Natural killer cell (primary cell): ENCODE results near the gene CTAGE1. TPM values are rescaled to one million over a fixed set of nuclear protein-coding genes. Genes with fewer than 3 reads are reported as not detected.

Experiments used
- ATAC-seq, 3 donors: fragments of 150-1000 bp in 2 of 3; fragments of 200-7000 bp in 1 of 3; cut with Tn5 transposase; 1 replicate in 1 of 3; 2 replicates in 2 of 3; pipeline ENCODE4 v1.10.0; 2021; ENCODE audit warnings: mild to moderate bottlenecking in 2 of 3, moderate library complexity in 2 of 3
- DNase-seq, 2 donors: peaks; one replicate each; pipeline versions ENCODE4 v3.0.0 to v3.0.0-alpha.2; 2013 to 2021; ENCODE audit warnings: mixed read lengths in 1 of 2
- H3K27ac ChIP-seq: one replicate; pipeline ENCODE4 v1.5.1; 2013; ENCODE audit warnings: mild to moderate bottlenecking, low read length
- H3K27me3 ChIP-seq: one replicate; pipeline ENCODE4 v1.6.1; 2013; ENCODE audit warnings: low read length; ENCODE audit not compliant: control insufficient read depth, insufficient read depth
- H3K36me3 ChIP-seq: one replicate; pipeline ENCODE4 v1.6.1; 2013; ENCODE audit warnings: low read length; ENCODE audit not compliant: control insufficient read depth, insufficient read depth
- H3K4me1 ChIP-seq: one replicate; pipeline ENCODE4 v1.6.1; 2013; ENCODE audit warnings: low read length; ENCODE audit not compliant: control insufficient read depth, insufficient read depth
- H3K4me3 ChIP-seq: one replicate; pipeline ENCODE4 v1.5.1; 2013; ENCODE audit warnings: low read length
- H3K9me3 ChIP-seq: one replicate; pipeline ENCODE4 v1.6.1; 2013; ENCODE audit warnings: low read length; ENCODE audit not compliant: control insufficient read depth, insufficient read depth
- H3K27ac Mint-ChIP-seq, 2 donors: one replicate each; pipeline ENCODE4 v1.8.0; 2022; ENCODE audit warnings: mild to moderate bottlenecking in 2 of 2, mixed read lengths in 2 of 2, moderate library complexity in 1 of 2
- H3K27me3 Mint-ChIP-seq, 2 donors: one replicate each; pipeline ENCODE4 v1.8.0; 2022; ENCODE audit warnings: low read depth in 2 of 2, mixed read lengths in 2 of 2
- H3K36me3 Mint-ChIP-seq: one replicate; pipeline ENCODE4 v1.8.0; 2022; ENCODE audit warnings: mixed read lengths
- H3K4me1 Mint-ChIP-seq, 2 donors: one replicate each; pipeline ENCODE4 v1.8.0; 2022; ENCODE audit warnings: mixed read lengths in 2 of 2
- H3K4me3 Mint-ChIP-seq: one replicate; pipeline ENCODE4 v1.8.0; 2022; ENCODE audit warnings: mild to moderate bottlenecking, moderate library complexity, mixed read lengths
- H3K9me3 Mint-ChIP-seq, 2 donors: one replicate each; pipeline ENCODE4 v1.8.0; 2022; ENCODE audit warnings: mixed read lengths in 2 of 2
- CTCF ChIP-seq: fragments of 200-600 bp; IDR thresholded peaks from one replicate; pipeline ENCODE4 v1.8.0; 2022; ENCODE audit warnings: antibody characterized with exemption
- WGBS: methylation state at CpG from one replicate; pipeline ENCODE4 v1.1.7; 2013; ENCODE audit warnings: missing lambda C conversion rate; ENCODE audit not compliant: insufficient coverage; 5-methylcytosine and 5-hydroxymethylcytosine counted together
- intact Hi-C: fragments of 100-400 bp; cut with micrococcal nuclease; formaldehyde crosslinking; loops from one replicate; pipeline ENCODE4 v1.14.2; 2022
- total RNA-seq, 4 donors: library from RNA; stranded (reverse); fragments of 120-200 nt in 1 of 4; gene quantifications; one replicate each; pipeline versions ENCODE4 v1.2.3 to v1.2.4, GENCODE V29; 2013 to 2022

Gene CTAGE1
- total RNA-seq, 3 donors from 2014 or later (not counting 1 experiment from before 2014, with no cell fraction given), result not detected

DNA sequence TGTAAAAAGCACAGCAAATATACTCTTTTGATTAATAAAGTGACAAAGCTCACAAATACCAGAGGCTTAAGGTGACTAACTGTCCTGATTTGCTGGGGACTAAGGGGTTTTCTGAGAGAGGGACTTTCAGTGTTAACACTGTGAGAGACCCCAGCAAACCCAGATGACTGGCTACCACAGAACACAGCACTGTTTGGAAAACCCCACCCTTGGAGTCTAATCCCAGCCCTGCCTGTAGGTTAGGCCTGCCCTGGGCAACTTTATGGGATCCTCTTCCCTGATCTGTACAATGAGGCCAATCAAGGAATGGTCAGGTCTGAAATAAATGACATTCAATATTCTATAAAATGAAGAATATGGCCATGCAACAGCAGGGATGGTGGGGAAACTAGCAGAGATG is 30.5 kb upstream of the CTAGE1 start:
- Histone ChIP-seq H3K27me3 (no peaks in the 10 kb centered on the region), H3K4me1 (peaks cover 8% of the 10 kb centered on the region), H3K9me3 (no peaks in the 10 kb centered on the region), H3K36me3 (no peaks in the 10 kb centered on the region), H3K4me3 (no peak overlapping the region), H3K27ac (no peak overlapping the region)
- H3K36me3 Mint-ChIP-seq, result peaks cover 19% of the 10 kb centered on the region
- peaks cover 0 to 12% of the 10 kb centered on the region in 2 donors for H3K9me3 Mint-ChIP-seq
- ATAC-seq (no peak), DNase-seq (no peak)
- peaks cover 9 to 11% of the 10 kb centered on the region in 2 donors for H3K4me1 Mint-ChIP-seq
- intact Hi-C loops, result no loop called here
- no peak overlapping the region for H3K27ac Mint-ChIP-seq
- TF ChIP-seq CTCF, result no peak
- H3K27me3 Mint-ChIP-seq, result no peaks in the 10 kb centered on the region
- no peak overlapping the region for H3K4me3 Mint-ChIP-seq

DNA sequence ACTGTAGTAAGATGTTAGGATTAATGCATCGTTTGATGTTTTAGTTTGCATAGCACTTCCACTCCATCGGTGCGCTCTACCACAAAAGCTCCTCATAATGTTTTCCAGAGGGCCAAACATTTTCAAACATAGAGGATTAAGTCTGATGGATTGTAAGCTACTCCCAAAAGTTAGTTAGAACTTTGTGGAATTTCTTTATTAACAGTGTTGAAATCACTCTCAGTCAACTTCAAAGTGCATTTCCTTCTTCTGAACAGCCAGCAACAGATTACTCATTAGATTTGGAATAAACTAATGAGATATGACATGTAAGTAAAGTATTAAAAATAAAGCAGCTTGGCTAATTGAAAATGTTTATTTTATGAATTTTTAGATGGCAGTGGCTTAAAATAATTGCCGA is 30.1 kb upstream of the CTAGE1 start:
- H3K27ac Mint-ChIP-seq, result no peak overlapping the region
- DNase-seq, result no peak
- peaks cover 7 to 11% of the 10 kb centered on the region in 2 donors for H3K4me1 Mint-ChIP-seq
- peaks cover 8% of the 10 kb centered on the region for H3K4me1 ChIP-seq
- H3K27me3 ChIP-seq, result no peaks in the 10 kb centered on the region
- no peak overlapping the region for H3K4me3 Mint-ChIP-seq
- H3K9me3 ChIP-seq, result no peaks in the 10 kb centered on the region
- no peak for ATAC-seq
- no peak overlapping the region for H3K27ac ChIP-seq
- no peaks in the 10 kb centered on the region for H3K27me3 Mint-ChIP-seq
- H3K9me3 Mint-ChIP-seq, result peaks cover 0 to 12% of the 10 kb centered on the region in 2 donors
- no peak for TF ChIP-seq CTCF
- no peaks in the 10 kb centered on the region for H3K36me3 ChIP-seq
- H3K36me3 Mint-ChIP-seq, result peaks cover 19% of the 10 kb centered on the region
- WGBS, result 100% methylated on average over 2 of the region's 4 CpGs
- intact Hi-C loops, result no loop called here
- H3K4me3 ChIP-seq, result no peak overlapping the region

- Histone ChIP-seq H3K36me3 (no peaks in the 10 kb centered on the region), H3K9me3 (no peaks in the 10 kb centered on the region), H3K4me3 (no peak overlapping the region), H3K27me3 (no peaks in the 10 kb centered on the region), H3K27ac (no peak overlapping the region), H3K4me1 (peaks cover under 1% of the 10 kb centered on the region)
- intact Hi-C loops, result no loop called here
- Mint-ChIP-seq H3K36me3 (peaks cover 19% of the 10 kb centered on the region), H3K27ac (no peak overlapping the region), H3K27me3 (peaks cover 4 to 6% of the 10 kb centered on the region in 2 donors), H3K9me3 (peaks cover 0 to 12% of the 10 kb centered on the region in 2 donors), H3K4me3 (no peak overlapping the region), H3K4me1 (peaks cover 0 to 5% of the 10 kb centered on the region in 2 donors)
- ATAC-seq (no peak), DNase-seq (no peak)
- WGBS, result 65% methylated on average over 4 of the region's 4 CpGs
- TF ChIP-seq CTCF, result no peak
Measured at GRCh38 chr18:22446911-22447310, 29.2 kb upstream of the CTAGE1 start.

- H3K4me3 Mint-ChIP-seq, result no peak overlapping the region
- Histone ChIP-seq H3K36me3 (no peaks in the 10 kb centered on the region), H3K4me1 (no peaks in the 10 kb centered on the region), H3K27ac (no peak overlapping the region), H3K27me3 (no peaks in the 10 kb centered on the region), H3K9me3 (no peaks in the 10 kb centered on the region), H3K4me3 (no peak overlapping the region)
- H3K9me3 Mint-ChIP-seq, result peaks cover 0 to 12% of the 10 kb centered on the region in 2 donors
- intact Hi-C loops, result no loop called here
- no peak for ATAC-seq
- WGBS, result 90% methylated on average over 6 of the region's 6 CpGs
- no peak overlapping the region for H3K27ac Mint-ChIP-seq
- peaks cover 5 to 12% of the 10 kb centered on the region in 2 donors for H3K27me3 Mint-ChIP-seq
- DNase-seq, result no peak
- H3K36me3 Mint-ChIP-seq, result peaks cover 19% of the 10 kb centered on the region
- TF ChIP-seq CTCF, result no peak
- H3K4me1 Mint-ChIP-seq, result no peaks in the 10 kb centered on the region
Measured at GRCh38 chr18:22446325-22446724, 28.6 kb upstream of the CTAGE1 start.
